Uterus (tissue), 2 donors: ENCODE measurements around the gene SEC22A.

Source experiments
- CTCF ChIP-seq, 4 experiments: fragments of 200-600 bp in 2 of 4; fragments of 450-650 bp in 2 of 4; sonication (generic) in 2 of 4; IDR thresholded peaks; one replicate each; pipeline ENCODE4 v1.5.1; 2016 to 2019; ENCODE audit warnings: antibody characterized with exemption in 4 of 4, mild to moderate bottlenecking in 2 of 4, moderate library complexity in 1 of 4
- POLR2A ChIP-seq, 2 donors: fragments of 450-650 bp; IDR thresholded peaks; one replicate each; pipeline ENCODE4 v1.6.1; 2016; ENCODE audit warnings: antibody characterized with exemption in 2 of 2, mild to moderate bottlenecking in 1 of 2, moderate library complexity in 1 of 2

GRCh38 chr3:123258359-123258758 is 56.6 kb downstream of the SEC22A start:
- no peak for TF ChIP-seq CTCF (IDR thresholded peaks at IDR 0.05)
- TF ChIP-seq POLR2A (IDR thresholded peaks at IDR 0.05): no peak
